GM12891 (cell line): ENCODE data around the gene PDAP1.

Experiments
- POLR2A ChIP-seq: IDR thresholded peaks from 2 replicates; pipeline ENCODE4 v1.6.1; 2011; ENCODE audit warnings: low read depth, low read length, control low read depth
- POLR2AphosphoS5 ChIP-seq: IDR thresholded peaks from 2 replicates; pipeline ENCODE4 v1.6.1; 2011; ENCODE audit warnings: low read depth, low read length, control low read depth
- SPI1 ChIP-seq: IDR thresholded peaks from 2 replicates; pipeline ENCODE4 v1.6.1; 2011; ENCODE audit warnings: low read depth, low read length, control low read depth
- TAF1 ChIP-seq: IDR thresholded peaks from 2 replicates; pipeline ENCODE4 v1.6.1; 2011; ENCODE audit warnings: low read depth, low read length, control low read depth

GRCh38 chr7:99398891-99399445 is 9.4 kb downstream of the PDAP1 start:
- TF ChIP-seq POLR2A, result 0 out of 2 replicates have a peak, but pooled peaks have one; percentile 33
- TF ChIP-seq TAF1, result no peak
- no peak for TF ChIP-seq POLR2AphosphoS5
- TF ChIP-seq SPI1, result no peak
